ENCODE results near the gene OTOGL. TPM values are rescaled to one million over a fixed set of nuclear protein-coding genes. Genes with fewer than 3 reads are reported as not detected.

OTOGL gene
- total RNA-seq, 1 donor from 2014 or later, result not detected

DNA sequence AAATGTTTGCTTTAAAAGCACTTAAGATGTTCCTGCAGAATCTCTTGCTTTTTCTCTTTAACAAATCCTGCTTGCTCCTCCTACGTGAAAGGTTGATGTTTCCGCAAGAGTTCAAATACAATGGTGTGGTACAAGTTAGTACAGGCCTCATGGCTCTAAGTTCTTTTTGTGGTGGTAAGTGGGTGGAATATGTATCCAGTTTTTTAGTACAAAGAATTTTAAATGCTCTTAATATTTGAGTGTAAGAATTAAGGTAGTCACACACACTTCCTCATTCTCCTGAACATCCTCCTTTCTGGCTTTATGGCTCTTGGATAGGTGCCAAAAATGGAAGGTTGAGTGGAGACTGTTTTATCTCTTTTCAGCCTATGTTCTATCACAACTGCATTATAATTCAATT lies 1.8 kb downstream of the OTOGL start:
- no peaks in the 10 kb centered on the region for H3K9me3 Mint-ChIP-seq
- no peaks in the 10 kb centered on the region for H3K27me3 Mint-ChIP-seq
- ChIA-PET POLR2A (no interaction called here), CTCF (no interaction called here)
- intact Hi-C loops (cut with micrococcal nuclease), result no loop called here
- no peak for DNase-seq
- no peak overlapping the region for H3K27ac Mint-ChIP-seq
- TF ChIP-seq, protein P1, sequence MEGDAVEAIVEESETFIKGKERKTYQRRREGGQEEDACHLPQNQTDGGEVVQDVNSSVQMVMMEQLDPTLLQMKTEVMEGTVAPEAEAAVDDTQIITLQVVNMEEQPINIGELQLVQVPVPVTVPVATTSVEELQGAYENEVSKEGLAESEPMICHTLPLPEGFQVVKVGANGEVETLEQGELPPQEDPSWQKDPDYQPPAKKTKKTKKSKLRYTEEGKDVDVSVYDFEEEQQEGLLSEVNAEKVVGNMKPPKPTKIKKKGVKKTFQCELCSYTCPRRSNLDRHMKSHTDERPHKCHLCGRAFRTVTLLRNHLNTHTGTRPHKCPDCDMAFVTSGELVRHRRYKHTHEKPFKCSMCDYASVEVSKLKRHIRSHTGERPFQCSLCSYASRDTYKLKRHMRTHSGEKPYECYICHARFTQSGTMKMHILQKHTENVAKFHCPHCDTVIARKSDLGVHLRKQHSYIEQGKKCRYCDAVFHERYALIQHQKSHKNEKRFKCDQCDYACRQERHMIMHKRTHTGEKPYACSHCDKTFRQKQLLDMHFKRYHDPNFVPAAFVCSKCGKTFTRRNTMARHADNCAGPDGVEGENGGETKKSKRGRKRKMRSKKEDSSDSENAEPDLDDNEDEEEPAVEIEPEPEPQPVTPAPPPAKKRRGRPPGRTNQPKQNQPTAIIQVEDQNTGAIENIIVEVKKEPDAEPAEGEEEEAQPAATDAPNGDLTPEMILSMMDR (IDR thresholded peaks at IDR 0.05), result no peak
- no peaks in the 10 kb centered on the region for H3K36me3 Mint-ChIP-seq (ENCODE audit: low read depth)
- H3K4me1 Mint-ChIP-seq, result no peaks in the 10 kb centered on the region
- no peak for ATAC-seq (ENCODE audit: low read depth)
- no peak overlapping the region for H3K4me3 Mint-ChIP-seq

DNA sequence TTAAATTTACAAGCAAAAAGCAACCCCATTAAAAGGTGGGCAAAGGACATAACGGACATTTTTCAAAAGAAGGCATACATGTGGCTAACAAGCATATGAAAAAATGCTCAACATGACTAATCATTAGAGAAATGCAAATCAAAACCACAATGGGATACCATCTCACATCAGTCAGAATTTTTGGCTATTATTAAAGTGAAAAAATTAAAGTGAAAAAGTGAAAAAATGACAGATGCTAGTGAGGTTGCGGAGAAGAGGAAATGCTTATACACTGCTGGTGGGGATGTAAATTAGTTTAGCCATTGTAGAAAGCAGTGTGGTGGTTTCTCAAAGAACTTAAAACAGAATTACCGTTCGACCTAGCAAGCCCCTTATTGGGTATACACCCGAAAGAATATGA lies 7.9 kb downstream of the OTOGL start:
- peaks cover 2% of the 10 kb centered on the region for H3K27me3 Mint-ChIP-seq
- TF ChIP-seq, protein P1 (IDR thresholded peaks at IDR 0.05), result no peak
- H3K27ac Mint-ChIP-seq, result no peak overlapping the region
- ChIA-PET POLR2A (no interaction called here), CTCF (no interaction called here)
- no peak for ATAC-seq (ENCODE audit: low read depth)
- intact Hi-C loops (cut with micrococcal nuclease), result no loop called here
- no peak overlapping the region for H3K4me3 Mint-ChIP-seq
- no peak for DNase-seq
- no peaks in the 10 kb centered on the region for H3K4me1 Mint-ChIP-seq
- H3K36me3 Mint-ChIP-seq (ENCODE audit: low read depth), result no peaks in the 10 kb centered on the region
- H3K9me3 Mint-ChIP-seq, result peaks cover 2% of the 10 kb centered on the region

DNA sequence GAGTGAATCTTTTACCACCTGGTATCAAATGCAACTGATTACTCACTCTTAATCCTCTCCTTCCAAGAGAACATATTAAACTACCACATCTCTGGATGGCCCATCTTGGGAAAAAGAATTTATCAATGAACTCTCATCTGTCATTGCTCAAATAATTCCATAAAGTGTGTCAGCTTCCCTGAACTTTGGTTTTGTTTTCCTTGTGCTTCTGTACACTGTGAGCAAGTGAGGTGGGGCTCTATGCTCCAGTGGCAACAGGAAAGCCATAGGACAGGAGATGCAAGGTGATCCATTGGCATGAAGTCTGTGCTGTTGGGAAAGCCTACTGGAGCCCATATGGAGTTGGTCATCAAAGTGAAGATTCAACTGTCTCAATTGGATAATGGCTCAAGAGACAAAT lies 17.4 kb downstream of the OTOGL start:
- Mint-ChIP-seq H3K27ac (no peak overlapping the region), H3K4me1 (no peaks in the 10 kb centered on the region), H3K36me3 (ENCODE audit: low read depth) (no peaks in the 10 kb centered on the region), H3K4me3 (no peak overlapping the region), H3K27me3 (peaks cover 3% of the 10 kb centered on the region), H3K9me3 (peaks cover 5% of the 10 kb centered on the region)
- CTCF ChIA-PET, result no interaction called here
- intact Hi-C loops (cut with micrococcal nuclease), result no loop called here
- TF ChIP-seq, protein P1 (IDR thresholded peaks at IDR 0.05), result no peak
- no peak for ATAC-seq (ENCODE audit: low read depth)
- no peak for DNase-seq
- POLR2A ChIA-PET, result no interaction called here

DNA sequence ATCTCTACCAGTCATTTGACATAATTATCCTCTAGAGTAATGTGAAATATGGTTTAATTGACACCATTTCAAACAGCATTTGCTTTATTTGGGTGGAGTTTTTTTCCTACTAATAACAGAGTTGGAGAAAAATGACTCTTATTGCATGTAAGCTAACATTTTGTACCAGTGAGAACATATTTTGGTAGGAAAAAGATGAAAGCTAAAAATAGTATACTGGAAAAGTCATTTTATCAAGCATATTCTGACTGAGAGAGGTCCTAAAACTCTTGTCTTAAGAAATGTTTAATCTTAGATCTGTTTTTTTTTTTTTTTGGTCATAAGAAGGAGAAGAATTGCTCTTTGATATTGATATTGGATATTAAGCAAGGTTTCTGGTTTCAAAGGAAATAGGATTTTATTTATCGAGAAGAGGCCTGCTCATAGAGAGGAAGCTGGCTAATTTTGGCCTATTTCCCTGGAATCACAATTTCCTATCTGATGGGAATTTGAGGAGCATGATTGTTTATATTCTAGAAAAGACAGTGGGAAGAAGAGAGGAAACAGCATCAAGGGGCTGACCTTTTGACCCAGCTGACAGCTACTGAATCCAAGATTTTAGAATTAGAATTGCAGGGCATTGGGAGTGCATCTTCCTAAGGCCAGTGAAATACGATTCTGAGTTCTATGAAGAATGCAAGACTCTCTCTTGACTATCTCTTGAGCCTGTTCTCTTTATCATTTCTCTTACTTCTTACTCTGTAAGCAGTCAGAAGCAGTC lies 19.4 kb downstream of the OTOGL start:
- H3K27ac Mint-ChIP-seq, result no peak overlapping the region

DNA sequence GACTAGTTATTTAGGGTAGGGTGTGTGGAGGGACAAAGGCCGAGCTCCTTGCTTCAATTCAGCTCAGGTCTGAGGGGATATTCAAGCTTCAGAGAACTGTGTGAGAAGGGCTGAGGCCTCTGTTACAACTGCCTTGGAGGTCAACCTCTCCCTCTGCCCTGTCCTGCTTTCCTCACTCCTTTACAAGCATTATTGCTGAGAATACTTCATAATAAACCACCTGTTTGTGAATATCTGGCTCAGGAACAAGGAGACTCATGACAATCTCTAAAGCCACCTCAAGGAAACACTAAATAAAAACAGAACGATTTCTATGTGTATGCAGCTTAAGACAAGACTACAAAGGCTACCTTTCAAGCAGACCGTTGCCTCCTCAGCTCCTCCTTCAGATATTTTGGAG lies 21.7 kb downstream of the OTOGL start:
- TF ChIP-seq, protein P1 (IDR thresholded peaks at IDR 0.05), result no peak
- Mint-ChIP-seq H3K9me3 (no peaks in the 10 kb centered on the region), H3K36me3 (ENCODE audit: low read depth) (no peaks in the 10 kb centered on the region), H3K27me3 (no peaks in the 10 kb centered on the region), H3K4me1 (no peaks in the 10 kb centered on the region), H3K27ac (no peak overlapping the region), H3K4me3 (no peak overlapping the region)
- no peak for ATAC-seq (ENCODE audit: low read depth)
- no peak for DNase-seq
- POLR2A ChIA-PET, result no interaction called here
- CTCF ChIA-PET, result no interaction called here
- intact Hi-C loops (cut with micrococcal nuclease), result no loop called here

More for the DNA sequence above, 19.4 kb downstream of the OTOGL start:
- intact Hi-C loops (cut with micrococcal nuclease), result no loop called here
- Mint-ChIP-seq H3K4me1 (no peaks in the 10 kb centered on the region), H3K27me3 (peaks cover 3% of the 10 kb centered on the region), H3K36me3 (ENCODE audit: low read depth) (no peaks in the 10 kb centered on the region), H3K9me3 (peaks cover 5% of the 10 kb centered on the region), H3K4me3 (no peak overlapping the region)
- ATAC-seq (ENCODE audit: low read depth), result no peak
- DNase-seq, result no peak
- TF ChIP-seq, protein P1 (IDR thresholded peaks at IDR 0.05), result no peak
- ChIA-PET POLR2A (no interaction called here), CTCF (no interaction called here)

Measured in activated B cell treated with CpG ODN at 0.5 μM for 24 hours (primary cell).